CD8-positive, alpha-beta memory T cell (primary cell): ENCODE data around the gene ARHGAP30. TPM values are rescaled to one million over a fixed set of nuclear protein-coding genes. Genes with fewer than 3 reads are reported as not detected.

Experiments
- CTCF ChIA-PET: fragments of 350-600 bp; sonication (Branson Sonifier 250); formaldehyde crosslinking; loops from one replicate; lab custom pipeline; 2021; ENCODE audit warnings: antibody characterized with exemption; lab: Charles Lee
- POLR2A ChIA-PET: fragments of 350-600 bp; sonication (Branson Sonifier 250); formaldehyde crosslinking; loops from one replicate; lab custom pipeline; 2021; ENCODE audit warnings: antibody characterized with exemption; lab: Charles Lee
- DNase-seq, 5 donors: peaks; one replicate each; pipeline versions ENCODE4 v3.0.0 to v3.0.0-alpha.2; 2020 to 2022; ENCODE audit warnings: mixed read lengths in 1 of 5
- H3K27ac ChIP-seq: one replicate; pipeline ENCODE4 v1.7.0; 2013; ENCODE audit warnings: low read depth, mild to moderate bottlenecking, low read length, moderate library complexity
- H3K27me3 ChIP-seq: 2 replicates; pipeline ENCODE4 v1.7.0; 2013; ENCODE audit warnings: low read length, mild to moderate bottlenecking; ENCODE audit not compliant: insufficient read depth, poor library complexity, severe bottlenecking
- H3K36me3 ChIP-seq: 2 replicates; pipeline ENCODE4 v1.7.0; 2013; ENCODE audit warnings: mild to moderate bottlenecking, low read length, moderate library complexity; ENCODE audit not compliant: insufficient read depth
- H3K4me1 ChIP-seq: 2 replicates; pipeline ENCODE4 v1.7.0; 2013; ENCODE audit warnings: mild to moderate bottlenecking, low read length, moderate library complexity; ENCODE audit not compliant: insufficient read depth
- H3K4me3 ChIP-seq: 2 replicates; pipeline ENCODE4 v1.7.0; 2013; ENCODE audit warnings: mild to moderate bottlenecking, low read length
- H3K9me3 ChIP-seq: 2 replicates; pipeline ENCODE4 v1.7.0; 2013; ENCODE audit warnings: mild to moderate bottlenecking, low read length
- H3K27ac Mint-ChIP-seq, 8 donors: one replicate each; pipeline ENCODE4 v1.8.0; 2020 to 2021; ENCODE audit warnings: mixed read lengths in 8 of 8, mild to moderate bottlenecking in 6 of 8, inconsistent platforms in 3 of 8, moderate library complexity in 3 of 8
- H3K27me3 Mint-ChIP-seq, 2 donors: one replicate each; pipeline ENCODE4 v1.8.0; 2020 to 2021; ENCODE audit warnings: mixed read lengths in 2 of 2, mild to moderate bottlenecking in 1 of 2, moderate library complexity in 1 of 2
- H3K36me3 Mint-ChIP-seq, 3 donors: one replicate each; pipeline ENCODE4 v1.8.0; 2020 to 2021; ENCODE audit warnings: mixed read lengths in 3 of 3, inconsistent platforms in 1 of 3, mild to moderate bottlenecking in 1 of 3
- H3K4me1 Mint-ChIP-seq, 3 donors: one replicate each; pipeline ENCODE4 v1.8.0; 2020 to 2021; ENCODE audit warnings: mixed read lengths in 3 of 3, inconsistent platforms in 1 of 3, mild to moderate bottlenecking in 1 of 3
- H3K4me3 Mint-ChIP-seq, 7 donors: one replicate each; pipeline ENCODE4 v1.8.0; 2020 to 2021; ENCODE audit warnings: mixed read lengths in 7 of 7, mild to moderate bottlenecking in 6 of 7, moderate library complexity in 4 of 7, inconsistent platforms in 2 of 7
- H3K9me3 Mint-ChIP-seq, 5 donors: one replicate each; pipeline ENCODE4 v1.8.0; 2020 to 2022; ENCODE audit warnings: mixed read lengths in 5 of 5, mild to moderate bottlenecking in 3 of 5, moderate library complexity in 2 of 5, inconsistent platforms in 1 of 5
- polyA plus RNA-seq: library from polyadenylated mRNA; unstranded; fragments of 300-500 nt; fragmentation: Illumina TruSeq; gene quantifications from one replicate; pipeline ENCODE4 v1.2.3, GENCODE V29; 2021
- total RNA-seq, 2 experiments: library from RNA; stranded (reverse); gene quantifications; one replicate each; pipeline ENCODE4 v1.2.3, GENCODE V29; 2021

The ARHGAP30 gene
- total and polyA plus RNA-seq, 3 experiments from 2014 or later, result 147 to 213 (median 149) TPM

DNA sequence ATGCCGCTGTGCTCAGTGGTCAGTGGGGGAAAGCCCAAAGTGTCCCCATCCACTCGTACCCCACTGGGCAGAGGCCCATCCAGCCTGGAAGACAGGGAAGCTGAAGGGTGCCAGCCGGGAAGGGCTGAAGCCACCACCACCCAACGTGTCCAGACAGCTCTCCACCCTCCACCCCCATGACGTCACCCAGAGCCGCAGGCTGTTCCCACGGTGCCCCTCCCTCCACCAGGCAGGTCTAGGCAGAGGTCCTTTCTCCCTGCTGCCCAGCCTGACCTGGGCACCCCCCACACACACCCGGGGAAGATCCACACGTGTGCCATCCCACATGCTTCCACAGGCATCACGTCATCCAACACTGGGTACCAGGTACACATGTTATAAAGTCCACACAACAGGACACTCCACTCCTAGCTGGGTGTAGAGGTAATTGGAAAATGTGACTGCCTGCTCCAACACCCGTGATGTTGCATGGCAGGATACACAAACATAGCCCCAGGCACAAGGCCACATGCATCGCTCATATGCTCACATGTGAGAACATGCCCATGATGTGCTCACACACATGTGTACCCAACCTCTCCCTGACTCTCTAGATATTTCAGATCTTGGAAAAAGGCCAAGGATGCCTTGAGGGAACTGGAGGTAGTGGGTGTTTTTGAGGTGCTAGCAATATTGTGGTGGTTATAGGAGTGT lies 5.1 kb upstream of the ARHGAP30 start:
- Mint-ChIP-seq H3K27ac (peak overlapping the region in 1 of 8 donors; percentile 75), H3K9me3 (no peaks in the 10 kb centered on the region)
- CTCF ChIA-PET, result interaction anchor here (10.9 kb wide), 1 partner anchor 21 kb away, joined by 128 read pairs; the partner anchor contains the start of gene KLHDC9

GRCh38 chr1:161073474-161074121 lies 3.9 kb upstream of the ARHGAP30 start:
- no peaks in the 10 kb centered on the region for H3K9me3 Mint-ChIP-seq
- peaks cover 20 to 27% (median 26%) of the 10 kb centered on the region in 3 donors for H3K4me1 Mint-ChIP-seq
- no peaks in the 10 kb centered on the region for H3K36me3 ChIP-seq
- H3K27ac Mint-ChIP-seq, result peak overlapping the region in 4 of 8 donors; percentile 4 to 96 (median 40)
- H3K27me3 Mint-ChIP-seq, result peaks cover 0 to 3% of the 10 kb centered on the region in 2 donors
- H3K27ac ChIP-seq, result no peak overlapping the region
- no peak overlapping the region for H3K4me3 Mint-ChIP-seq
- H3K27me3 ChIP-seq, result no peaks in the 10 kb centered on the region
- no peak for DNase-seq
- ChIA-PET CTCF (interaction anchor here (0.6 to 10.9 kb wide), 3 partner anchors 23 to 83 kb away, joined by 3 to 128 read pairs (median 61); partner anchors contain the start of genes KLHDC9 and USF1), POLR2A (no interaction called here)
- H3K36me3 Mint-ChIP-seq, result peaks cover 0 to 11% (median 0%) of the 10 kb centered on the region in 3 donors
- no peaks in the 10 kb centered on the region for H3K9me3 ChIP-seq
- H3K4me3 ChIP-seq, result no peak overlapping the region
- H3K4me1 ChIP-seq, result peaks cover 24% of the 10 kb centered on the region

More for the DNA sequence above, 5.1 kb upstream of the ARHGAP30 start:
- Mint-ChIP-seq H3K4me3 (peak overlapping the region in 1 of 7 donors; percentile 30), H3K4me1 (peaks cover 19 to 25% (median 24%) of the 10 kb centered on the region in 3 donors), H3K27me3 (peaks cover 0 to 2% of the 10 kb centered on the region in 2 donors), H3K36me3 (no peaks in the 10 kb centered on the region)
- no peak for DNase-seq
- H3K27me3 ChIP-seq, result no peaks in the 10 kb centered on the region
- no peak overlapping the region for H3K4me3 ChIP-seq
- H3K36me3 ChIP-seq, result no peaks in the 10 kb centered on the region
- H3K27ac ChIP-seq, result no peak overlapping the region
- H3K9me3 ChIP-seq, result no peaks in the 10 kb centered on the region
- H3K4me1 ChIP-seq, result peaks cover 24% of the 10 kb centered on the region
- POLR2A ChIA-PET, result no interaction called here

DNA sequence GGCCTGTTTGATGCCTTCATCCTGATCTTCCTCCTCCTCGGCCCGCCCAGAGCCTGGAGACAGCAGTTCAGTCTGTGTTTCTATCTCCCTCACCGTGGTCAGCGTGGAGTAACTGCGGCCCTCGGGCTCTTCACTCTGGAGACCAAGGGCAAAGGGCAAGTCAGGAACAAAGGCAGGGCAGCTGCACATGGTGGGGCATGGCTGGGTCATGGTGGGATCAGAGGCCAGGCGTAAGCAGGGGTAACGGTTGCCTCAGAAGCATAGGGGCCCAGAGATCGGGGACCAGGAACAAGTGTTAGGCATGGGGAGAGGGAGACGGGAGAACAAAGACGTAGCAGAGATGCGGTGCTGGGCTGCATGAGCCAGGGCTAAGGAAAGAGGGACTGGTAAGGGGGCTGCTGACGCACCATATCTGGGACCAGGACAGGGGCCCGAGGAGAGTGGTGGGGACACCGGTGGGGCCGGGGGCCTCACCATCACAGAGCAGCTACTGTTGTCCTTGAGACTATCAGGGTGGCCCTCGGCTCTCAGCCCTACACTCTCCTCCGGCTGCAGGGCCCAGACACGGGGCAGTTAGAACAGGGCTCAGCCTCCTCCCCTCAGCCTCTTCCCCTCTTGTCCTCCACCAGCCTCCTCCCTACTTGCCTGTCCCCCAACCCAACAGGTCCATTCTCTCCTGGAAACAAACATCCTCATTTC lies 3.2 kb upstream of the ARHGAP30 start:
- POLR2A ChIA-PET, result no interaction called here
- H3K36me3 ChIP-seq, result no peaks in the 10 kb centered on the region
- Mint-ChIP-seq H3K4me3 (no peak overlapping the region), H3K4me1 (peaks cover 25 to 32% (median 31%) of the 10 kb centered on the region in 3 donors), H3K36me3 (peaks cover 0 to 18% (median 0%) of the 10 kb centered on the region in 3 donors), H3K27ac (peak overlapping the region in 4 of 8 donors; percentile 4 to 74 (median 28)), H3K9me3 (no peaks in the 10 kb centered on the region), H3K27me3 (peaks cover 0 to 2% of the 10 kb centered on the region in 2 donors)
- no peaks in the 10 kb centered on the region for H3K9me3 ChIP-seq
- H3K27ac ChIP-seq, result no peak overlapping the region
- no peak for DNase-seq
- H3K4me1 ChIP-seq, result peaks cover 25% of the 10 kb centered on the region
- no peak overlapping the region for H3K4me3 ChIP-seq
- CTCF ChIA-PET, result interaction anchor here (0.6 to 10.9 kb wide), 5 partner anchors 23 to 83 kb away, joined by 3 to 128 read pairs (median 61); partner anchors contain the start of genes KLHDC9, TSTD1 and USF1
- no peaks in the 10 kb centered on the region for H3K27me3 ChIP-seq

DNA sequence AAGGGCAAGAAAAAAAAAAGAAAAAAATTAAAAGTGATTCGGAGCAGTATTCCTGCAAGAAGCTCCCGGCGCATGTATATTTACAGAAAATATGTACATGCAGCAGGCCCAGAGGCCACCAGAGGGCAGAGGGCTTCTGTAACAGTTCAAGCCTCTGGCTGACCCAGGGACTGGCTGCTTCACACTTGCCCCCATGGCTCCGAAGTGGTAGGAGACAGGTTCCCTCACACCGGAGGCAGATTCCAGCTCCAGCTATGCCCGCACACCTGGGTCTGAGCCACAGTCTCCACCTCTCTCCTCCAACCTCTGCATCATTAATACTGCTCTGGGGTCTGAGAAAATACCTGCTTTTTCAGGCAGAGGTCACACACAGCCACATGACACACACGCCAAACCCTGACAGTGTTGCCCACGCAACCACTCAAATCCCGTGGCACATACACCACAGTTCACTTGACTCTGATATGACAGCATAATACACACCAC lies 2.2 kb upstream of the ARHGAP30 start:
- POLR2A ChIA-PET, result interaction anchor here (1.0 kb wide), 1 partner anchor 26 kb away, joined by 3 read pairs; no protein-coding TSS in a partner anchor

GRCh38 chr1:161070761-161071160 lies 1.1 kb upstream of the ARHGAP30 start:
- Histone ChIP-seq H3K27me3 (no peaks in the 10 kb centered on the region), H3K4me1 (peaks cover 44% of the 10 kb centered on the region), H3K9me3 (no peaks in the 10 kb centered on the region), H3K27ac (no peak overlapping the region), H3K4me3 (no peak overlapping the region), H3K36me3 (no peaks in the 10 kb centered on the region)
- Mint-ChIP-seq H3K27ac (peak overlapping the region in 7 of 8 donors; percentile 88 to 99 (median 95)), H3K4me3 (peak overlapping the region in 2 of 7 donors; percentile 22 to 100), H3K27me3 (peaks cover 0 to 2% of the 10 kb centered on the region in 2 donors), H3K9me3 (no peaks in the 10 kb centered on the region), H3K4me1 (peaks cover 39 to 52% (median 52%) of the 10 kb centered on the region in 3 donors), H3K36me3 (peaks cover 0 to 33% (median 6%) of the 10 kb centered on the region in 3 donors)
- POLR2A ChIA-PET, result interaction anchor here (0.6 to 3.8 kb wide), 5 partner anchors 24 to 131 kb away, joined by 3 to 81 read pairs (median 9); partner anchors contain the start of genes F11R, KLHDC9 and USF1
- CTCF ChIA-PET, result interaction anchor here (1.0 to 10.9 kb wide), 14 partner anchors 11 to 155 kb away, joined by 3 to 128 read pairs (median 6); partner anchors contain the start of genes KLHDC9, NIT1, PFDN2 and PPOX
- no peak for DNase-seq

More for the DNA sequence above, 2.2 kb upstream of the ARHGAP30 start:
- peak in 4 of 5 donors; percentile 24 to 66 (median 41) for DNase-seq
- peak overlapping the region in 7 of 8 donors; percentile 17 to 88 (median 70) for H3K27ac Mint-ChIP-seq
- no peaks in the 10 kb centered on the region for H3K9me3 ChIP-seq
- H3K4me3 ChIP-seq, result no peak overlapping the region
- H3K4me1 Mint-ChIP-seq, result peaks cover 33 to 42% (median 41%) of the 10 kb centered on the region in 3 donors
- CTCF ChIA-PET, result interaction anchor here (0.6 to 10.9 kb wide), 13 partner anchors 10 to 94 kb away, joined by 3 to 128 read pairs (median 6); partner anchors contain the start of genes F11R, KLHDC9, NIT1 and PFDN2
- no peaks in the 10 kb centered on the region for H3K27me3 ChIP-seq
- peaks cover 34% of the 10 kb centered on the region for H3K4me1 ChIP-seq
- H3K36me3 ChIP-seq, result no peaks in the 10 kb centered on the region
- H3K36me3 Mint-ChIP-seq, result peaks cover 0 to 25% (median 1%) of the 10 kb centered on the region in 3 donors
- H3K4me3 Mint-ChIP-seq, result peak overlapping the region in 1 of 7 donors; percentile 59
- H3K27me3 Mint-ChIP-seq, result peaks cover 0 to 2% of the 10 kb centered on the region in 2 donors
- no peaks in the 10 kb centered on the region for H3K9me3 Mint-ChIP-seq
- no peak overlapping the region for H3K27ac ChIP-seq

- Mint-ChIP-seq H3K9me3 (no peaks in the 10 kb centered on the region), H3K27ac (peak overlapping the region; percentile 88 to 99 (median 96)), H3K27me3 (peaks cover 0 to 2% of the 10 kb centered on the region in 2 donors), H3K4me1 (peaks cover 50 to 66% (median 65%) of the 10 kb centered on the region in 3 donors), H3K4me3 (peak overlapping the region; percentile 88 to 100 (median 100)), H3K36me3 (peaks cover 0 to 43% (median 9%) of the 10 kb centered on the region in 3 donors)
- H3K4me1 ChIP-seq, result peaks cover 57% of the 10 kb centered on the region
- ChIA-PET POLR2A (interaction anchor here (0.7 to 3.8 kb wide), 14 partner anchors 8 to 156 kb away, joined by 3 to 81 read pairs (median 4); partner anchors contain the start of genes F11R, KLHDC9, NIT1 and PFDN2), CTCF (interaction anchor here (0.8 to 10.9 kb wide), 8 partner anchors 24 to 232 kb away, joined by 4 to 128 read pairs (median 19); partner anchors contain the start of genes KLHDC9, TSTD1, UFC1 and USF1)
- no peaks in the 10 kb centered on the region for H3K9me3 ChIP-seq
- H3K4me3 ChIP-seq, result peak overlapping the region; percentile 84
- H3K27ac ChIP-seq, result peak overlapping the region; percentile 88
- DNase-seq, result no peak
- no peaks in the 10 kb centered on the region for H3K27me3 ChIP-seq
- H3K36me3 ChIP-seq, result no peaks in the 10 kb centered on the region
Observed at GRCh38 chr1:161069241-161069640, 450 bp downstream of the ARHGAP30 start.
